ACC112 (cell line): ENCODE data around the gene CENPC.
"Not testable (repeated sequence)": the region's sequence is repeated elsewhere in the genome, so short reads cannot be mapped to it uniquely, and the experiment has no call there.

Experiments used
- H2AFZ ChIP-seq: fragments of 200-600 bp; sonication (generic); one replicate; pipeline ENCODE4 v1.6.0; 2017; ENCODE audit warnings: antibody characterized with exemption, low read length; ENCODE audit not compliant: unreplicated experiment
- H3K27ac ChIP-seq: fragments of 200-600 bp; sonication (generic); 2 replicates; pipeline ENCODE4 v1.5.1; 2014; ENCODE audit warnings: low read depth, mild to moderate bottlenecking, antibody characterized with exemption, low read length, moderate library complexity
- H3K27me3 ChIP-seq: fragments of 200-600 bp; sonication (generic); 2 replicates; pipeline ENCODE4 v1.6.1; 2014; ENCODE audit warnings: mild to moderate bottlenecking, antibody characterized with exemption, low read length, moderate library complexity, mixed read lengths; ENCODE audit not compliant: insufficient read depth
- H3K36me3 ChIP-seq: fragments of 200-600 bp; sonication (generic); 2 replicates; pipeline ENCODE4 v1.6.1; 2016; ENCODE audit warnings: mild to moderate bottlenecking, antibody characterized with exemption, low read length, moderate library complexity, mixed read lengths; ENCODE audit not compliant: insufficient read depth
- H3K4me1 ChIP-seq: fragments of 200-600 bp; sonication (generic); one replicate; pipeline ENCODE4 v1.6.1; 2016; ENCODE audit warnings: low read length, mixed read lengths; ENCODE audit not compliant: insufficient read depth, unreplicated experiment, control insufficient read depth
- H3K4me3 ChIP-seq: fragments of 200-600 bp; sonication (generic); 2 replicates; pipeline ENCODE4 v1.5.1; 2014; ENCODE audit warnings: mild to moderate bottlenecking, low read depth, low read length
- H3K79me2 ChIP-seq: fragments of 200-600 bp; sonication (generic); one replicate; pipeline ENCODE4 v1.6.0; 2016; ENCODE audit warnings: low read length; ENCODE audit not compliant: control insufficient read depth, unreplicated experiment, insufficient read depth

CENPC gene

GRCh38 chr4:67550857-67551256 lies 5.6 kb upstream of the CENPC start:
- no peaks in the 10 kb centered on the region for H3K36me3 ChIP-seq
- no peaks in the 10 kb centered on the region for H3K4me1 ChIP-seq
- H3K27me3 ChIP-seq = no peaks in the 10 kb centered on the region
- no peak overlapping the region for H3K27ac ChIP-seq
- no peak overlapping the region for H3K4me3 ChIP-seq
- no peaks in the 10 kb centered on the region for H3K79me2 ChIP-seq
- no peak overlapping the region for H2AFZ ChIP-seq

GRCh38 chr4:67550451-67550850 lies 5.1 kb upstream of the CENPC start:
- no peak overlapping the region for H3K4me3 ChIP-seq

DNA sequence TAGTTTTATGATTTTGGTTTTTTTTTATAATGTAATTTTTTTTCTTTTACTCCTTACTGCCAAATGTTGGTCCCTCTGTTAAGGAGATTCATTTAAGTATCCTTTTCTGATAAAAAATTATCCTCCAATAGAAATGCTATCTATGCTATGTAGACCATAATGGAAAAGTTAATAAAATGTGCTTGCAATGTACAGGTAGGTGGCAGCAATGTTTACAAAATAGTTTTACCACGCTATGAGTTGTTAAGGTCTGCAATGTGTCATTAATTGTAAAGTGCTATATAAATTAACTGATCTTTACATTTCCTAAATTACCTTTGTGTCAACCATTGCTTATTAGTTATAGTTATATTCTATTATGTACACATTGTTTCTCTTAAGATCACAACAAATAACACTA lies 3.8 kb upstream of the CENPC start:
- Histone ChIP-seq H3K27me3 (no peaks in the 10 kb centered on the region), H3K79me2 (peaks cover 10% of the 10 kb centered on the region), H3K27ac (no peak overlapping the region), H2AFZ (no peak overlapping the region), H3K36me3 (no peaks in the 10 kb centered on the region), H3K4me1 (peaks cover under 1% of the 10 kb centered on the region), H3K4me3 (no peak overlapping the region)

More at GRCh38 chr4:67550451-67550850, 5.1 kb upstream of the CENPC start:
- H3K36me3 ChIP-seq = no peaks in the 10 kb centered on the region
- H3K27ac ChIP-seq = no peak overlapping the region
- H3K4me1 ChIP-seq = no peaks in the 10 kb centered on the region
- H2AFZ ChIP-seq = no peak overlapping the region
- no peaks in the 10 kb centered on the region for H3K79me2 ChIP-seq
- H3K27me3 ChIP-seq = no peaks in the 10 kb centered on the region

DNA sequence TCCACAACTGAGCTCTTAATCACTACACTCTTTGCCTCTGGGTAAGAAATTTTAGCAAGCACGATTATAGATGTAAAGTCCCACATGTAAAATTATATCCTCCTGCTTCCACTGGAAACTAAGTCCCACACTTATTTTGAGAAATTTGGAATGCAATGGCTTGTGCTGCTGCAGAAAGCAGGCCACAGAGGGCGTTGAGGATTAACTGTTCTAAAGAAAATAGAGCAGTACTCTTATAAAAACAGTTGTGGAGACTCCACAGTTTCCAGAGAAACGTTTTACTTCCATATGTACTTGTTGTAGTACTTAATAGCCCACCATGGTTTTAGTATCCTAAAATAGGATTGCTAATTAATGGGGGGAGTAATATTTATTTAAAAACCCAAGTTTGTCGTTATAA lies 1.7 kb upstream of the CENPC start:
- no peak overlapping the region for H3K27ac ChIP-seq
- peaks cover 32% of the 10 kb centered on the region for H3K79me2 ChIP-seq
- no peak overlapping the region for H3K4me3 ChIP-seq
- peaks cover 5% of the 10 kb centered on the region for H3K4me1 ChIP-seq
- H3K36me3 ChIP-seq = peaks cover 4% of the 10 kb centered on the region; the same call in 1 of the 2 replicates
- H2AFZ ChIP-seq = peak overlapping the region; percentile 36
- no peaks in the 10 kb centered on the region for H3K27me3 ChIP-seq

GRCh38 chr4:67546004-67546356 lies 677 bp upstream of the CENPC start:
- H2AFZ ChIP-seq = peak overlapping the region; percentile 92
- H3K27ac ChIP-seq = peak overlapping the region; percentile 45; the same call in 1 of the 2 replicates
- H3K4me1 ChIP-seq = peaks cover 5% of the 10 kb centered on the region
- H3K36me3 ChIP-seq = peaks cover 4% of the 10 kb centered on the region; the same call in 1 of the 2 replicates
- H3K27me3 ChIP-seq = no peaks in the 10 kb centered on the region
- peak overlapping the region; percentile 73 for H3K4me3 ChIP-seq
- peaks cover 37% of the 10 kb centered on the region for H3K79me2 ChIP-seq

GRCh38 chr4:67542076-67542475 lies 3.2 kb downstream of the CENPC start:
- Histone ChIP-seq H3K36me3 (peaks cover 14% of the 10 kb centered on the region), H3K79me2 (peaks cover 37% of the 10 kb centered on the region), H3K27me3 (no peaks in the 10 kb centered on the region), H3K4me3 (no peak overlapping the region), H3K27ac (no peak overlapping the region), H3K4me1 (peaks cover 5% of the 10 kb centered on the region), H2AFZ (no peak overlapping the region)

DNA sequence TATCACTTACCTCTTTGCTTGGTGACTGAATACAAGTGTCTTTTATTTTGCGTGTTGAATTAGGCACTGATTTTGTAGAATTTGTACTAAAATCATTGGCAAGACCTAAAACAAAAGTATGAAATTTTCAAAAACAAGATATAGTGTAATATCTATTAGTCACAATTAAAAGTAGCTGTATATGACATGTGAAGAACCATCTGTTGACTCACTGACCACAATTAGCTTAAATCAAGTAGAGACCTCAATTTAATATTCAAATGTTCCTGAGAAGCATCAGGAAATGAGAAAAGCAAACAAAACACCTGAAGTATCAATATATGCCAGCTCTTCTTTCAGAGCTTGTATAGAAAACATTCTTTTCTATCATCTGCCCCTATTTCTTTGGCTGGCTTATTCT lies 5.5 kb downstream of the CENPC start:
- H3K27ac ChIP-seq = no peak overlapping the region
- H3K4me3 ChIP-seq = no peak overlapping the region
- no peaks in the 10 kb centered on the region for H3K27me3 ChIP-seq
- peaks cover 23% of the 10 kb centered on the region for H3K36me3 ChIP-seq
- H3K4me1 ChIP-seq = peaks cover 5% of the 10 kb centered on the region
- peaks cover 34% of the 10 kb centered on the region for H3K79me2 ChIP-seq
- H2AFZ ChIP-seq = no peak overlapping the region

DNA sequence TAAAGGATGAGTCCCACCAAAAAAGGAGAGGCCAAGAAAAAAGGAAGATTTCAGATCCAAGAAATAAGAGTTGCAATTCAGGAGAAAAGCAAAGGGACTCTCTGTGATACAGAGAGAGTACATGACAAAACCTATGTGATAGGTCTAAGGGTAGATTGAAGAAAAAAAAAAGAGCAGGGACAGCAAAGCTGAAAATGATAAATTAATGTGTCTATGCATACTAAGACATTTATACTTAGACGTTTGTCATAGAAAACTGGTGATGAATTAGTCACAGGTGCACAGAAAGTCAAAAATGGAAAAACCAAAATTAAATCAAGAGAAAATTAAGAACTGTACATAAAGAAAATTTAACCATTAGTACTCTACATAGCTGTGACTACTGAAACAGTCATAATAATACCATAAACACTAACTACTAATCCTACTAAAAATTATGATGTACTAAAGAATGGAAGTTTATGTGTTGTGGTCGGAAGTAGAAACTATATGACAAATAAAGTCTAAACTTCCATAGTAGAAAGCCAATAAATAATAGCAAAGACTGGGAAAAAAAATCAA lies 9.9 kb downstream of the CENPC start:
- Histone ChIP-seq H3K4me1 (no peaks in the 10 kb centered on the region), H3K27me3 (no peaks in the 10 kb centered on the region), H2AFZ (no peak overlapping the region), H3K79me2 (no peaks in the 10 kb centered on the region), H3K27ac (no peak overlapping the region), H3K4me3 (no peak overlapping the region), H3K36me3 (peaks cover 37% of the 10 kb centered on the region)

DNA sequence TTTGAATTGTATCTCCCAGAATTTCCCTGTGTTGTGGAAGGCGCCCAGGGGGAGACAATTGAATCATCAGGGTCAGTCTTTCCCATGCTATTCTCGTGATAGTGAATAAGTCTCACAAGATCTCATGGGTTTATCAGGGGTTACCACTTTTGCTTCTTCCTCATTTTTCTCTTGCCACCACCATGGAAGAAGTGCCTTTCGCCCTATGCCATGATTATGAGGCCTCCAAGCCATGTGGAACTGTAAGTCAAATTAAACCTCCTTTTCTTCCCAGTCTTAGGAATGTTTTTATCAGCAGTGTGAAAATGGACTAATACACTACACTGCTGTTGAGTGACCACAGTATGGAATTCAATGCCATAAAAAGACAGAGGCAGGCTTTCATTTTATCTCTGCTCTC lies 12.2 kb downstream of the CENPC start:
- Histone ChIP-seq H2AFZ (no peak overlapping the region), H3K27ac (no peak overlapping the region), H3K4me3 (no peak overlapping the region), H3K79me2 (no peaks in the 10 kb centered on the region), H3K27me3 (no peaks in the 10 kb centered on the region), H3K4me1 (no peaks in the 10 kb centered on the region), H3K36me3 (peaks cover 31% of the 10 kb centered on the region)

DNA sequence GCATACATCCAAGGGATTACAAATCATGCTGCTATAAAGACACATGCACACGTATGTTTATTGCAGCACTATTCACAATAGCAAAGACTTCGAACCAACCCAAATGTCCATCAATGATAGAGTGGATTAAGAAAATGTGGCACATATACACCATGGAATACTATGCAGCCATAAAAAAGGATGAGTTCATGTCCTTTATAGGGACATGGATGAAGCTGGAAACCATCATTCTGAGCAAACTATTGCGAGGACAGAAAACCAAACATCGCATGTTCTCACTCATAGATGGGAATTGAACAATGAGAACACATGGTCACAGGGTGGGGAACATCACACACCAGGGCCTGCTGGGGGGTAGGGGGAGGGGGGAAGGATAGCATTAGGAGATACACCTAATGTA lies 12.9 kb downstream of the CENPC start:
- H3K4me1 ChIP-seq, H3K27ac ChIP-seq, H3K4me3 ChIP-seq, H2AFZ ChIP-seq, H3K27me3 ChIP-seq, H3K79me2 ChIP-seq: not testable (repeated sequence)
- peaks cover 31% of the 10 kb centered on the region for H3K36me3 ChIP-seq

GRCh38 chr4:67531379-67531962 lies 13.8 kb downstream of the CENPC start:
- H3K4me1 ChIP-seq = no peaks in the 10 kb centered on the region
- H3K4me3 ChIP-seq = no peak overlapping the region
- peaks cover 31% of the 10 kb centered on the region for H3K36me3 ChIP-seq
- no peak overlapping the region for H2AFZ ChIP-seq
- peaks cover 6% of the 10 kb centered on the region for H3K79me2 ChIP-seq
- no peak overlapping the region for H3K27ac ChIP-seq
- no peaks in the 10 kb centered on the region for H3K27me3 ChIP-seq
